Upper lobe of right lung (tissue), 1 donor: ENCODE data around the gene PABPN1. TPM values are rescaled to one million over a fixed set of nuclear protein-coding genes. Genes with fewer than 3 reads are reported as not detected.
"Not testable (repeated sequence)": the region's sequence is repeated elsewhere in the genome, so short reads cannot be mapped to it uniquely, and the experiment has no call there.

Experiments
- ATAC-seq: fragments of 200-7000 bp; cut with Tn5 transposase; one replicate; pipeline ENCODE4 v1.9.1; 2020; ENCODE audit warnings: mild to moderate bottlenecking, moderate library complexity
- DNase-seq: peaks from one replicate; pipeline ENCODE4 v3.0.0-alpha.2; 2020
- H3K27ac ChIP-seq: fragments of 200-600 bp; one replicate; pipeline ENCODE4 v1.8.0; 2022
- H3K27me3 ChIP-seq: fragments of 200-600 bp; one replicate; pipeline ENCODE4 v1.8.0; 2022; ENCODE audit warnings: mild to moderate bottlenecking
- H3K36me3 ChIP-seq: fragments of 200-600 bp; one replicate; pipeline ENCODE4 v1.8.0; 2022
- H3K4me1 ChIP-seq: fragments of 200-600 bp; one replicate; pipeline ENCODE4 v1.8.0; 2022
- H3K4me3 ChIP-seq: fragments of 200-600 bp; one replicate; pipeline ENCODE4 v1.8.0; 2022; ENCODE audit warnings: mild to moderate bottlenecking
- H3K9me3 ChIP-seq: fragments of 200-600 bp; one replicate; pipeline ENCODE4 v1.8.0; 2022
- CTCF ChIP-seq: fragments of 200-600 bp; IDR thresholded peaks from one replicate; pipeline ENCODE4 v1.8.0; 2022; ENCODE audit warnings: antibody characterized with exemption
- intact Hi-C: fragments of 100-400 bp; cut with DNase I; formaldehyde crosslinking; loops from one replicate; pipeline ENCODE4 v1.11.0; 2022
- long read RNA-seq: library from polyadenylated mRNA; unstranded; transcript quantifications from one replicate; pipeline ENCODE4 v2.0.0, GENCODE V29; 2021
- total RNA-seq: library from RNA; stranded (reverse); fragmentation: NEBNext Ultra II Directional; extraction: Animal tissue kit (Norgen Biotek cat#: 25700); gene quantifications from one replicate; pipeline ENCODE4 v1.2.1, GENCODE V29; 2021
- donor health status: DM: no; HTN: yes; CAD: no; lungs with severe emphysema.

Gene PABPN1
- total RNA-seq, result 118 TPM
- long read RNA-seq, transcript PABPN1-201 (7 exons, 2,001 nt), result major isoform, 70 of 115 reads
- long read RNA-seq, transcript PABPN1-202 (6 exons, 2,768 nt), result minor isoform, 13 of 115 reads
- long read RNA-seq, partial matches to known transcripts, result 0 of 115 reads
- long read RNA-seq, other reads (novel, unspliced or antisense), result 28 of 115 reads

- intact Hi-C loops, result no loop called here
- TF ChIP-seq CTCF, result no peak
- Histone ChIP-seq H3K4me1 (peaks cover 22% of the 10 kb centered on the region), H3K27me3 (no peaks in the 10 kb centered on the region), H3K27ac (peak within 1 kb of the TSS; percentile 96), H3K9me3 (no peaks in the 10 kb centered on the region), H3K4me3 (peak within 1 kb of the TSS; percentile 91), H3K36me3 (peaks cover 29% of the 10 kb centered on the region)
- DNase-seq (peak; percentile 98), ATAC-seq (peak; percentile 96)
Measured at GRCh38 chr14:23320584-23321571, at the start of gene PABPN1. Gene PABPN1 (plus strand): TSS chr14:23321457. CDS start chr14:23321470, 13 bp downstream.

GRCh38 chr14:23275412-23275811 is 45.8 kb upstream of the PABPN1 start:
- no peak for ATAC-seq
- intact Hi-C loops, result no loop called here
- TF ChIP-seq CTCF, result no peak

GRCh38 chr14:23277189-23277588 is 44.1 kb upstream of the PABPN1 start:
- intact Hi-C loops, result no loop called here
- H3K36me3 ChIP-seq, result peaks cover 5% of the 10 kb centered on the region
- H3K9me3 ChIP-seq, result no peaks in the 10 kb centered on the region
- H3K4me1 ChIP-seq, result no peaks in the 10 kb centered on the region
- no peak overlapping the region for H3K27ac ChIP-seq
- no peaks in the 10 kb centered on the region for H3K27me3 ChIP-seq
- no peak for ATAC-seq
- no peak for DNase-seq
- H3K4me3 ChIP-seq, result no peak overlapping the region
- no peak for TF ChIP-seq CTCF

More at GRCh38 chr14:23275412-23275811, 45.8 kb upstream of the PABPN1 start:
- H3K4me3 ChIP-seq, result no peak overlapping the region
- no peak overlapping the region for H3K27ac ChIP-seq
- no peaks in the 10 kb centered on the region for H3K27me3 ChIP-seq
- H3K36me3 ChIP-seq, result peaks cover 5% of the 10 kb centered on the region
- no peaks in the 10 kb centered on the region for H3K9me3 ChIP-seq
- no peaks in the 10 kb centered on the region for H3K4me1 ChIP-seq
- no peak for DNase-seq

- DNase-seq, intact Hi-C loops, H3K27me3 ChIP-seq, H3K4me1 ChIP-seq, H3K4me3 ChIP-seq, H3K36me3 ChIP-seq, H3K27ac ChIP-seq, ATAC-seq, H3K9me3 ChIP-seq: not testable (repeated sequence)
Measured at GRCh38 chr14:23277928-23278327, 43.3 kb upstream of the PABPN1 start.

GRCh38 chr14:23281247-23281646 is 40.0 kb upstream of the PABPN1 start:
- Histone ChIP-seq H3K9me3 (no peaks in the 10 kb centered on the region), H3K27me3 (no peaks in the 10 kb centered on the region), H3K4me3 (no peak overlapping the region), H3K27ac (no peak overlapping the region), H3K36me3 (peaks cover 5% of the 10 kb centered on the region), H3K4me1 (peaks cover 14% of the 10 kb centered on the region)
- ATAC-seq (no peak), DNase-seq (no peak)
- no peak for TF ChIP-seq CTCF
- intact Hi-C loops, result no loop called here
